Measurements from ENCODE around the gene HOXA6. TPM values are rescaled to one million over a fixed set of nuclear protein-coding genes. Genes with fewer than 3 reads are reported as not detected.

Gene HOXA6
- polyA plus RNA-seq, 1 experiment = 0.77 TPM

DNA sequence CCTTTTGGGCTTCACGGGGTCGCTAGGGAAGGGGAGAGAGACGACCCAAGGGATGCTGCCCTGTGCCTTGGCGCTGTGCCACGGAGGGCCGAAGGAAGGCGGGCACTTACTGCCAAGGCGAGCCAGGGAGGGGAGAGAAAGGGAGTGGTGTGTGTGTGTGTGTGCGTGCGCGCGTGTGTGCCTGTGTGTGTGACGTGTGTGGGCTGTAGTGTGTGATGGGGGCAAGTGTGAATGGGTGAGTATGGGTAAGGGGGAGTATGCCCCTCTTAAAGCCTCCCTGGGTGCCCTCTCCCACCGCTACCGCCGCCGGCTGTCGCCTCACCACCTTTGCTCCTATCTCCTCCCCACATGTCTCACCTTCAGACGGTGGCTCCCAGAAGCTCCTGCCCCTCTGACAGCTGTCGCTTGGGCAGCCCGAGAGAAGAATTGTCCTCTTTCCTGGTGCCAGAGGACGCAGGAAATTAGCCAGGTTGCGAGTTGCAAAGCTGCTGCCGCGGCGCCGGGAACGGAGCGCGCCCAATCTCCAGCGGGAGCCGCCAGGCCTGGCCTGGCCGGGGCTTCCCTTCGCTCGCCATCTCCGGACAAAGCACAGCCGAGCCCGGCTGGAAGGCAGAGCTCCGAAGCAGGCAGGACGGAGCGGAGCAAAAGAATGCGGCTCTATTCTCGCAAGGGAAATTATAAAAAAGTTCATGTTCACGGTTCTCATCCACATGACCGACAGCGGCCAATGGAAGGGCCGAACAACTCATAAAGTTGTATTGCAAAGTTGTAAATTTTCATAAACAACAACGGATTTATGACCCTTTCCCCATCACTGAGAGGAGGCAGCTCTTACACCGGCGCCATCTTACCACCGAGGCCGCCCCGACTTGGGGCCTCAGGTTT lies 4.6 kb upstream of the HOXA6 start, which contains the start of gene HOXA3:
HOXA3 (minus strand) TSS at position 653 of the 885 bp plus-strand sequence. CDS start 41,943 bp downstream, outside the sequence.
- no peak for DNase-seq (ENCODE audit: low read depth)
- peak within 1 kb of the TSS; percentile 59 for H3K4me3 ChIP-seq (ENCODE audit: low read depth, low read length)
- no peaks in the 10 kb centered on the region for H3K27me3 ChIP-seq (ENCODE audit: control insufficient read depth, insufficient read depth, low read length)
- no peaks in the 10 kb centered on the region for H3K36me3 ChIP-seq (ENCODE audit: control insufficient read depth, insufficient read depth, low read length)
- ChIA-PET CTCF (interaction anchor here (0.6 to 6.9 kb wide), 10 partner anchors 7 to 786 kb away, joined by 3 to 74 read pairs (median 6); partner anchors contain the start of gene HOXA5), POLR2A (no interaction called here)
- TF ChIP-seq, protein P1, sequence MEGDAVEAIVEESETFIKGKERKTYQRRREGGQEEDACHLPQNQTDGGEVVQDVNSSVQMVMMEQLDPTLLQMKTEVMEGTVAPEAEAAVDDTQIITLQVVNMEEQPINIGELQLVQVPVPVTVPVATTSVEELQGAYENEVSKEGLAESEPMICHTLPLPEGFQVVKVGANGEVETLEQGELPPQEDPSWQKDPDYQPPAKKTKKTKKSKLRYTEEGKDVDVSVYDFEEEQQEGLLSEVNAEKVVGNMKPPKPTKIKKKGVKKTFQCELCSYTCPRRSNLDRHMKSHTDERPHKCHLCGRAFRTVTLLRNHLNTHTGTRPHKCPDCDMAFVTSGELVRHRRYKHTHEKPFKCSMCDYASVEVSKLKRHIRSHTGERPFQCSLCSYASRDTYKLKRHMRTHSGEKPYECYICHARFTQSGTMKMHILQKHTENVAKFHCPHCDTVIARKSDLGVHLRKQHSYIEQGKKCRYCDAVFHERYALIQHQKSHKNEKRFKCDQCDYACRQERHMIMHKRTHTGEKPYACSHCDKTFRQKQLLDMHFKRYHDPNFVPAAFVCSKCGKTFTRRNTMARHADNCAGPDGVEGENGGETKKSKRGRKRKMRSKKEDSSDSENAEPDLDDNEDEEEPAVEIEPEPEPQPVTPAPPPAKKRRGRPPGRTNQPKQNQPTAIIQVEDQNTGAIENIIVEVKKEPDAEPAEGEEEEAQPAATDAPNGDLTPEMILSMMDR (IDR thresholded peaks at IDR 0.05; ENCODE audit: insufficient read depth, low read depth, low read length) = no peak

DNA sequence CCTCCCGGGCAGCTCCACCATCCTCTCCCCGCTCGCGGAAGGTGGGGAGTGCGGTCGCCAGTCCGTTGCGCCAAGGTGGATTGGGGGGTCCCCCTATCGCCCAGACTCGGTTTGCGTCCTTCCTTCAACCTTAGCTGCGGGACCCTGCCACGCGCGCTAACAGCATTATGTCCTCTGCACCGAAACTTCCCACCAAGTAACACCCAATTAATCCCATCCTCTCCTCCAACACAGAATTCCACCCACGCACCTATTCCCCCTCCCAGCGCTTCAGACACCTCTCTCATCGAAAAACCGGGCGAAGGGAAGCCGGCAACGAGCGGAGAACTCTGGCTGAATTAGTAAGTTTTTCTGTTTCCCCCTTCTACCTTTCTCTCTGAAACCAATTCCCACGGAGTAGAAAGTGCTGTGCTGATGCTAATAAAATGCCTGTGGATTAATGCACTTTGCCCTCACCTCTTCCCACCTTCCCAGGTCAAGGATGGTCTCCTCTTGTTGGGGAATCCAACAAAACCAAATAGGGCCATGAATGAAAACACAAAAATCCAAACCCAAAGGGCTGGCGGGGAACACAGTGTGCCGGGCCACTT lies 3.9 kb upstream of the HOXA6 start:
- POLR2A ChIA-PET = no interaction called here

DNA sequence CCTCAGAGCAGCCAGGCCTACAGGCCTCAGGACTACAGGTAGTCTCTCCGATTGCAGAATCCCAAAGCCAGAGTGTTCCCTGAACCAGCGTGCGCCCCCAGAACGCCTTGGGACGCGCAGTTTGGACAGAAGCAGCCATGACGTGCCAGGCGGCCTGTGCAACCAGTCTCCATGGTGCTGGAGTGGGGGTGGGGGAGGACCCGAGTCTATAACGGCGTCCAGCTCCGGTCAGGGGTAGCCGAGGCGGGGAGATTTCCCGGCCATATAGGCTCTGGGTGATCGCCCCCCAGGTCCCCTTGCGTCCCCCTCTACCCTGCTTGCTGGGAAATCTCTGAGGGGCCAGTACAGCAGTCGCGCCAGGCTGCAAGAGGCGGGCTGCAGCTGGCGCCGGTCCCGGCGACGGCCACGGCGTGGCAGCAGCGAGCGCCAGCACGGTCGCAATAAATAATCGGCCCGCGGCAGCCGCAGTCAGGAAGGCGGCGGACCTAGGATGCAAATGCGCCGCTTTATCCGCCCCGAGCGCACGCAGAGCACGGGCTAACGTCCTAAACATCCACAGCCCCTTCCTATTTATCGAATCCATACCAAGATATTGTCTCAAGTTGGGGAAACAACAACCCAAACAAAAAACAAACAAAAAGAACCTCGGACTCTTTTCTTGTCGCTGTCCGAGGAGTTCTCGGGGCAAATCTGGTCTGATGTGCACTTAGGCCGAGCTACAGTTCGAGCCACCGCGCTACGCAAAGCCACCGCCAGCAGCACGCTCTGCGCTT lies 3.2 kb upstream of the HOXA6 start:
- TF ChIP-seq, protein P1 (IDR thresholded peaks at IDR 0.05; ENCODE audit: insufficient read depth, low read depth, low read length) = peak; percentile 74
- ChIA-PET CTCF (interaction anchor here (0.7 to 6.9 kb wide), 28 partner anchors 9 to 1254 kb away, joined by 3 to 74 read pairs (median 4); partner anchors contain the start of genes HOXA13 and HOXA9), POLR2A (no interaction called here)
- DNase-seq (ENCODE audit: low read depth) = no peak
- Histone ChIP-seq H3K27me3 (ENCODE audit: control insufficient read depth, insufficient read depth, low read length) (no peaks in the 10 kb centered on the region), H3K4me3 (ENCODE audit: low read depth, low read length) (peak overlapping the region; percentile 59), H3K36me3 (ENCODE audit: control insufficient read depth, insufficient read depth, low read length) (no peaks in the 10 kb centered on the region; the same call in 1 of the 2 replicates)

More for the DNA sequence above, 3.9 kb upstream of the HOXA6 start:
- no peaks in the 10 kb centered on the region for H3K36me3 ChIP-seq (ENCODE audit: control insufficient read depth, insufficient read depth, low read length)
- H3K27me3 ChIP-seq (ENCODE audit: control insufficient read depth, insufficient read depth, low read length) = no peaks in the 10 kb centered on the region
- TF ChIP-seq, protein P1 (IDR thresholded peaks at IDR 0.05; ENCODE audit: insufficient read depth, low read depth, low read length) = no peak
- DNase-seq (ENCODE audit: low read depth) = no peak
- peak overlapping the region; percentile 59 for H3K4me3 ChIP-seq (ENCODE audit: low read depth, low read length)
- CTCF ChIA-PET = interaction anchor here (0.6 to 6.9 kb wide), 23 partner anchors 8 to 1255 kb away, joined by 3 to 74 read pairs (median 5); partner anchors contain the start of genes HOXA13, HOXA5 and HOXA9

DNA sequence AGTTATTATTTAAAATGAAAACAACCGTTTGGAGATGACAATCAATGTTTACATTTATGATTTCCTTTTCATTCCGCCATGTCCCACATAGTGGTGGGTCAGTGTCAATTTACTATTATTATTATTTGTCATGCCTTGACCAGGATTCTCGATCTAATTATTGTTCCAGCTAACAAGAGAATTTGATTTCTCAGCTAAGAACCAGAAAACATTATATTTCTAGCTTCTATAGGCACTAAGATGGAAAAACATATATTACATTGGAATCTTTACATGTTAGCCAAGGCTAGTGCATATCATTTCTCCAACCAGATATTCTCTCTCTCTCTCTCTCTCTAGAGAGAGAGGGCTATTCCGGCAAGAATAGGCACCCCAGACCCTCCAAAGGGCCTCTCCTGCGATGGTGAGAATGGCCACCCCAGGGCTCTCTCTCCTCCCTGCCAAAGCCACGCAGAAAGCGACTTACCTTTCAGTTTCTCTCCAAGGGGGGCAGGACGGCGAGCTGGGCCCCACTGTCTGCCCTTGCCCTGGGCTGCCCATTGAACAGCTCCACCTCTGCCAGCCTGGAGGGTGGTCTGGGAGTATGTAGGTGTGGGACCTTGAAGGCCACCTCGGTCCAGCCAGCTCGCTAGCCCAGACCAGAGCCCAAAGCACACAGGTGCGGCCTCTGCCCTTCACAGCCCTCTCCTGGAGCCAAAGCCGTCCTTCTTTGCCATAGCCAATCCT lies 2.4 kb upstream of the HOXA6 start:
- TF ChIP-seq, protein P1 (IDR thresholded peaks at IDR 0.05; ENCODE audit: insufficient read depth, low read depth, low read length) = no peak
- CTCF ChIA-PET = interaction anchor here (0.7 to 6.9 kb wide), 24 partner anchors 8 to 780 kb away, joined by 3 to 74 read pairs (median 4); partner anchors contain the start of gene HOXA9
- Histone ChIP-seq H3K36me3 (ENCODE audit: control insufficient read depth, insufficient read depth, low read length) (peaks cover 1% of the 10 kb centered on the region; the same call in 1 of the 2 replicates), H3K4me3 (ENCODE audit: low read depth, low read length) (peak overlapping the region; percentile 59), H3K27me3 (ENCODE audit: control insufficient read depth, insufficient read depth, low read length) (no peaks in the 10 kb centered on the region)
- no peak for DNase-seq (ENCODE audit: low read depth)
- POLR2A ChIA-PET = no interaction called here

Measured in BJ (cell line).